NCI-H146 treated with DMSO at 0.1 percent for 48 hours (cell line): ENCODE data around the gene DTNB.
"Not testable (repeated sequence)": the region's sequence is repeated elsewhere in the genome, so short reads cannot be mapped to it uniquely, and the experiment has no call there.

Experiments
- DNase-seq: peaks from one replicate; lab custom pipeline; 2025; ENCODE audit not compliant: unreplicated experiment; lab: John Stamatoyannopoulos, UW

Gene DTNB

DNA sequence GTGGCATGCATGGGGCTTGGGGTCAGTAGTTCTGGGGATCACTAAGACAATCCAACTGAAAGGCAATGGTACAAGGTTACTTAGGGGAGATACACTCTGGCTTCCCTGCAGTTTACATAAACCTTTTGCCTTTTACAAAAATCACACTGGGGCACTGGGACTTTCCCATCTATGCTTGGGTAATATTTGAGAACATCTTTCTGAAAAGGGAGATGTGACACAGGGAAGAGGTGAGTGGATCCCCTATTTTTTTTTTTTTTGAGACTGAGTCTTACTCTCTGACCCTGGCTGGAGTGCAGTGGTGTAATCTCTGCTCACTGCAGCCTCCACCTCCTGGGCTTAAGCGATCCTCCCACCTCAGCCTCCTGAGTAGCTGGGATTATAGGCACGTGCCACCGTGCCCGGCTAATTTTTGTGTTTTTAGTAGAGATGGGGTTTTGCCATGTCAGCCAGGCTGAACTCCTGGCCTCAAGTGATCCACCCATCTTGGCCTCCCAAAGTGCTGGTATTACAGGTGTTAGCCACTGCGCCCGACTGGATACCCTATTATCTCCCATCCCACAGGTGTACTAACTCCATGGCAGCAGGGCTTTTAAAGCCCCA lies 248.8 kb downstream of the DTNB start:
- DNase-seq: no peak

- DNase-seq: no peak
Observed at GRCh38 chr2:25421820-25422411, 251.5 kb downstream of the DTNB start.

DNA sequence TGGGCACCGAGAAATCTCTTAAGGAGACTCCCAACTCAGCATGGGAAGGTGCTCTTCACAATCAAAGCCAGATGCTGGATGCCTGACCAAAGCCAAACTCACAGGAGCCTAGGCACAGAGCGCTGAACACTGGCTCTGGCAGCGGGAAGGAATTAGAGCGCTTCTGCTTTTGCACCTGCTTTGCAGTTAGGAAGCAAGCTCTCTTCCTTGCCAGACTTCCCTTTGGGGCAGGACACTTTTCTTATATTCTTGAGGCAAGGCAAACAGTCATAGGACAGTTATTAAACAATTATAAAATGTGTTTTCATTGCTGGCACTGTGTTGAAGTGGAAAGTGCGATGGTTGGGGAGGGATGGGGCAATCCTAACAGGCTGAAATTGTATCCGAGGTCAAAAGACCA lies 252.1 kb downstream of the DTNB start:
- DNase-seq: no peak

DNA sequence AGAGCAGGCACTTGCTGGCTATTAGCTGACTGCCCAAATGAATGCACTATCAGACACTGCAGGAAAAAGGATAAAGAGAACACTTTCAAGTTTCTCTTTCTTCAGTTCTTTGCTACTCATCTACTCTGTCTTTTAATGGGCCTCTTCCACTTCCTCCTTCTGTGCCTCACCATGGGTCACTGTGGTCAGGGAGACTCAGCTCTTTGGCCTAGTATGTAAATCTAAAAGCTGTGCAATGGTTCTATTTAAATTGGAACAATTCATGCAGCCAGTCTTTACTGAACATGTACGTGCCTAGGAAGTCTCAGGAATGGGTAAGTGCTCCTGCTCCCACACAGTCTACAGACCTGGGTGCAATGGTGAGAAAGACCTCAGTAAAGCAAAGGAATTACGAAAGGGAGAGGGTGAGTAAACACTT lies 252.5 kb downstream of the DTNB start:
- DNase-seq: no peak

DNA sequence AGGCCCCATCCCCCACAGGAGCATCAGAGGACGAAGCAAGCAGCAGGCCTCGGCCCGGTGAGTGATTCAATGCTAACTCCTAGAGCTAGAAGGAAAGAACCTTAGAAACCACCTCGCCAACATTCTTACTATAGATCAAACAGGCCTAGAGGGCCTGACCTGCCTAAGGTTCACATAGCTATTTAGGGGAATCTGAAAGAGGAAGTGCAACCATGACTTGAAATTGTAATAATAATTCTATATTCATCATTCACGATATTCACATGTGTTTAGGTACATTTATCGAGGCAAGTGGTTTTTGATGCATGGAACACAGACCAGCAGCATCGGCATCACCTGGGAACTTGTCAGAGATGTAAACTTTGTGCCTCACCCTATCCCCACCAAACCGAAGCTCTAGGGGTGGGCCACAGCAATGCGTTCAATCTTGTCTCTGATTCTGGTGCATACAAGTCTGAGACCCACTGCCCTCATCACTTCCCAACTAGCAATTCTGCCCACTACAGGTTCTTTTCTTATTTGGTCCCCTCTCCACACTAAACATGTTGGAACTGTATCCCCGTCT lies 253.6 kb downstream of the DTNB start:
- DNase-seq: no peak

DNA sequence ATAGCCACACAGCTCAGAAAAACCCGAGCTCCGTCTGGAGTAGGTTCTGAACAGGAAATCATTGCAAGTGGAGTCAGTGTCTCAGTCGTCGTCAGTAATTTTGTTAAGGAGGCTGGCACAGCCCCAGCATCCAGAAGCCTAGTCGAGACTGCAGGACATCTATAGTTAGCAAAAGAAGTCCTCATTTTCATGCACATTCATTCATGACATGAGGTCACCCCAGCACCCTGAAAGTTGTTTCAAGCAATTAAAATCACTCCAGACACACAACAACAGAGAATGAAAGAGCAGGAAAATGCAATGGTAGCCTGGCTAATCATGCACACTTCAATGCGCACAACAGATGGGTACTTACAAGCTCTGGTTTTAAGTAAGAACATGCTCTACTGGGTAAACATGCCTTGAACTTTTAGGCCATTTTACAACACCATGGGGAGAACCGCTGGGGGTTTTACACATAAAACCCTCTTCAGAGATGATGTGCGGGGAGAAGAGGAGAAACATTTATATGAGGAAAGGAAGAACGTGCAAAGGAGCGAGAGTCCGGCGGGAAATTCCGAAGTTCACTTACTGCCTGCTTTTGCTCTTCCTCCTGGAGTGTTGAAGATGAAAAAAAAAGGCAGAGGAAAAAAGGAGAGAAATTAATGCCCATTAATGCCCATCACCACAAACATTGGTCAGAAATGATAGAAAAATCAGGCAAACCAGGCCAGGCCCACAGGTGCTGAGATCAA lies 254.3 kb downstream of the DTNB start:
- DNase-seq: no peak

GRCh38 chr2:25417715-25418369 lies 255.5 kb downstream of the DTNB start:
- no peak for DNase-seq

DNA sequence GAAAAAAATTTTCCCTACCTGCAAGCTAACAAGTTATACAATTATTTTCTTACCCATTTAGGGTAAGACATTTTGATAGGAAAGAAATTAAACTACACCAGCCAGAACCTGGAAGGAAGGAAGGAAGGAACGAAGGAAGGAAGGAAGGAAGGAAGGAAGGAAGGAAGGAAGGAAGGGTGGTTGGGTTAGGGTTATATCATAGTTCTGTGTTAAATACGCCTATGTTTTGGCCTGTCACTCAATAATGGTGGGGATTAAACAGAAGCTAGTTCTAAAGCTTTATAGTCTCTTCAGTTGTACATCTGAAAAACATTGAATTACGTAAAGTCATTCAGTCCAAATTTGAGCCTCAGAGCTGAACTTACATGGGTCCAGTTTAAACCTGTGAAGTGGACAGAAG lies 256.7 kb downstream of the DTNB start:
- DNase-seq: no peak

DNA sequence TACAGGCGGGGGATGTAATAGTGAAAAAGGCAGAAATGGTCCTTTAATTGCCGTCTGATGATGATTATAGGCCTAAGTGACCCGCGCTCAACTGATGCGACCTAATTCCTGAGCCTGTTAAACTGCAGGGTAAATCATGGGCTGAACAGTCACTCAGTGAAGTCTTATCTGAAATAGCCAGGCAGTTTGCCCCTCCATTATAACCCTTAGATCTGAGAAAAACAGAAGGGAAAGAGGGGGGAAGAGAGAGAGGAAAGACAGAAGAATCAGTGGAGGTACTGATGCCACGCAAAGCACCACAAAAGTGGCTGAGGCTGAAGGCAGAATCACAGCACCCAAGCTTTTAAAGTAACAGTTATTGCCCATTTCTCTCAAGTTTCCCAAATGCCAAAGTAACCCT lies 258.6 kb downstream of the DTNB start:
- no peak for DNase-seq

DNA sequence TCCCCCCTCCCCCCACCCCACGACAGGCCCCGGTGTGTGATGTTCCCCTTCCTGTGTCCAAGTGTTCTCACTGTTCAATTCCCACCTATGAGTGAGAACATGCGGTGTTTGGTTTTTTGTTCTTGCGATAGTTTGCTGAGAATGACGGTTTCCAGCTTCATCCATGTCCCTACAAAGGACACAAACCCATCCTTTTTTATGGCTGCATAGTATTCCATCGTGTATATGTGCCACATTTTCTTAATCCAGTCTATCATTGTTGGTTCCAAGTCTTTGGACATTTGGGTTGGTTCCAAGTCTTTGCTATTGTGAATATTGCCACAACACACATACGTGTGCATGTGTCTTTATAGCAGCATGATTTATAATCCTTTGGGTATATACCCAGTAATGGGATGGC lies 260.0 kb downstream of the DTNB start:
- DNase-seq: not testable (repeated sequence)

GRCh38 chr2:25411753-25412152 lies 261.6 kb downstream of the DTNB start:
- DNase-seq: no peak

GRCh38 chr2:25411281-25411680 lies 262.1 kb downstream of the DTNB start:
- DNase-seq: no peak

DNA sequence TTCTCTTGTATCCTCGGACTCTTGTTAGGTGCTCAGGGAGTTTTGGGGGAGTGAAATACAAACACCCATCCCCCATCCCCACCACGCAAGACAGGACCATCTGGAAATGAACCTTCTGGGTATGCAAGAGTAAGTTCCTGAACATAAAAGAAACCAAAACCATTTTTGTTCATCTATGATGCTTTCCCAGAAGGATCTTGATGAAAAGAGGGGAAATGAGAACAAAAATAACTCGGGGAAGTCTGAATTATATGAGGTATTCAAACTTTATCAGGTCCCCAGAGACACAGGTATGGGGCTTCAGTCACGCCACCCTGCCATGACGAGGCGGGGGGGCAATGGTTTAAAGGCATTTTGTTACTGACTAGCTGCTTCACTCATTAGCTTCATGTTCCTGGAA lies 263.0 kb downstream of the DTNB start:
- no peak for DNase-seq

DNA sequence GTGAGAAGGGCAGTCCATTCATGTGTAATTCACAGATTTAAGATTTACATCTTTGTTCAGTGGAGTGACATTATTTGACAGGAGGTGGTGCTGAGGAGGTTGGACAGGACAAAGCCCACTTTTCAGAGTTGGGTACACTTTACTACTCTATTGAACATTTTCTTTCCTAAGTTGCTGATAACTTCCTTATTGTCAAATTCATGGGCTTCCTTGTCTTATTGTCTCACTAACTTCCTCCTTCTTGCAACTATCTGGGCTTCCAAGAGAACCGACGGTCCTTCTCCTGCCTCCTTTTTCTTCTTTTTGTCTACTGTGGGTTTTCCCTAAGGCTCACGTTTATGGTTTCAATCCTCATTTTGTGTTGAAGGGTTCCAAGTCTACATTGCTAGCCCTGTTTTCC lies 263.9 kb downstream of the DTNB start:
- DNase-seq: no peak

DNA sequence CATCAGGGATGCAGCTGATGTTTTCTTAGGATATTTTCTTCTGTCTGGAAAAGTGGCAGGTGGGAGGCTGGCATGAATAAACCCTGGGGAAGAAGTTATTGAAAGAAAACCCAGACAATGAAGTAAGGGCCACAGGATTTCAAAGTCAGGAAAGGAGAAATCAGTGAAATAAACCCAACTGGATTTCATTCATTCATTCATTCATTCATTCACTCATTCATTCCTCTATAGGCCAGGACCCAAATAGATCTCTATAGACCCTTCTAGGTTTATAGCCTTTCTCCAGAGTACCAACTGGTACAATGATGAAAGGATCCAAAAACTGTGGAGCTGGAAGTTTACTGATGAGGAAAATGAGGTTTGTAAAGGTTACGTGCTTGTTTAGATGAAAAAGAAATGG lies 264.3 kb downstream of the DTNB start:
- no peak for DNase-seq

DNA sequence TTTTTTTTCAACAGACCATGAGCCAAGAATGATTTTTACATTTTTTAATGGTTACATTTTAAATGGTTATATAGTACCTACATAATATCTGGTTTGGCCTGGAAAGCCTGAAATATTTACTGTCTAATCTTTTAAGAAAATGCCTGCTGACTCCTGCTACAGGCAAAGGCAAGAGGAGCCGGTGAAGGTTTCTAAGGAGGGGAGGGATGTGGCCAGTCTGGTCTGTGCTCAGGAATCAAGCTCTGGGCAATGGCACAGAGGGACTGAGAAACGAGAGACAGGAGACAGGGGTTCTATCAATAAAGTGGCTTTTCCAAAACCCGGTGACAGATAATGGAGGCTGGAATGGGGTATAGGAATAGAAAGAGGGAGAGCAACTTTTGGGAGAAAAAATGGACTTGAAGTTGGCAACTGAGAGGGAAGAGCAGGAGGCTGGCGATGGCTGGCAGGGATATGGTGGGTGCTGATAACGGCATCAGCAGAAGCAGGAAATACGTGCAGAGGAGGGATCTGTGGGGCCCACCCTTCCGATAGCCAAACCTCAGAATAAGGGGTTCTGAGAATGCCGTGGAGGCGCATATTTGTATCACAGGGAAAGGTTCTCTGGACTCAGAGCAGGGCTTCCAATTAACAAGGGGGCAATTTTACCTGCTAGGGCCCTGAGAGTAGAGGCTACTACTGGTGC lies 267.6 kb downstream of the DTNB start:
- DNase-seq: no peak

DNA sequence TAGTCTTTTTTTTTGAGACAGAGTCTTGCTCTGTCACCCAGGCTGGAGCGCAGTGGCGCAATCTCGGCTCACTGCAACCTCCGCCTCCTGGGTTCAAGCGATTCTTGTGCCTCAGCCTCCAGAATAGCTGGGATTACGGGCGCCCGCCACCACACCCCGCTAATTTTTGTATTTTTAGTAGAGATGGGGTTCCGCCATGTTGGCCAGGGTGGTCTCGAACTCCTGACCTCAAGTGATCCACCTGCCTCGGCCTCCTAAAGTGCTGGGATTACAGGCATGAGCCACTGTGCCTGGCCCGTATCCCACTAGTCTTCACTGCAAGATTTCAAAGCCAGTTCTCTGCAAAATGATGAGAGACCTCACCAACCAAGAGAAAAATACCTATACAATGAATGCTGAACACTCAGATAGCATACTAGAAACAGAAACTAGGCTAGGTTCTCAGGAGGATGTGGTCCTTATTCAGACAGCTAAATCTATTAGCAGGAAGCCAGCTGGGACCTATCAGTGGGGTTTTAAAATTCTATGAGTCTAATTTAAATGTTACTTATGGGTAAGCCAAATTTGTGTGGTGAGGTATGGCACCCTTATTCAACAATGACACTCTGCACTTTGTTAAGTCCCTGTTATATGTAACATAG lies 270.1 kb downstream of the DTNB start:
- not testable (repeated sequence) for DNase-seq

- DNase-seq: peak; percentile 49
Observed at GRCh38 chr2:25402477-25402876, 270.9 kb downstream of the DTNB start.

- DNase-seq: peak; percentile 97
Observed at GRCh38 chr2:25401307-25402026, 271.9 kb downstream of the DTNB start.
